Thyroid gland (tissue), 4 donors: ENCODE measurements around the gene RASL12.

ENCODE experiments used
- CTCF ChIP-seq, 6 experiments: fragments of 200-600 bp in 3 of 6; fragments of 450-650 bp in 3 of 6; sonication (generic) in 3 of 6; IDR thresholded peaks; one replicate each; pipeline ENCODE4 v1.5.1; 2016 to 2019; ENCODE audit warnings: antibody characterized with exemption in 6 of 6, mild to moderate bottlenecking in 2 of 6, inconsistent platforms in 1 of 6, moderate library complexity in 1 of 6
- POLR2A ChIP-seq, 2 donors: fragments of 450-650 bp; IDR thresholded peaks; one replicate each; pipeline ENCODE4 v1.6.1; 2017; ENCODE audit warnings: antibody characterized with exemption in 2 of 2, mild to moderate bottlenecking in 2 of 2, moderate library complexity in 1 of 2

GRCh38 chr15:65028921-65029735 is 38.7 kb downstream of the RASL12 start, which contains the start of gene MTFMT:
- TF ChIP-seq POLR2A (IDR thresholded peaks at IDR 0.05), result peak; percentile 83 to 97
- TF ChIP-seq CTCF (IDR thresholded peaks at IDR 0.05), result peak in 1 of 6 experiments; percentile 14
